HG02884 (cell line): ENCODE results near the gene ZBTB3.
"Not testable (repeated sequence)": the region's sequence is repeated elsewhere in the genome, so short reads cannot be mapped to it uniquely, and the experiment has no call there.

ENCODE experiments used
- ATAC-seq: cut with Tn5 transposase; IDR thresholded peaks from one replicate; pipeline ENCODE4 v1.9.1; 2021; ENCODE audit warnings: mild to moderate bottlenecking, moderate library complexity; ENCODE audit not compliant: unreplicated experiment

The ZBTB3 gene

GRCh38 chr11:62716816-62717215 lies 37.1 kb downstream of the ZBTB3 start:
- no peak for ATAC-seq

DNA sequence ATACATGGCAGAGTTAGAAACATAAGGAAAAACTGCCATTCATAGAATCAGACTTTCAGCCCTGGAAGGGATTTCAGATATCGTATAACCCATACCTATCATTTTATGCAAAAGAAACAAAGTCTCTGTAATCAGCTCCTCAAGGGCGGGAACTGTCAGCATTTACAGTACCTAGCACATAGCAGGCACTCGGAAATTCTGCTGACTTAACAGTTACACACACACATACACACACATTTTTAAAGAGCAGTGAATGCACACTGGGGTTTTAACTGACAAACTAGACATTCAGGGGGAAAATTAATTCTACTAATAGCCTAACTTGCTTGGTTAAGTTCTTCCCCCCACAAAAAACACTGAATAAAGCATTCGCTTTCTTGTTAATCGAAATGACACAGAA lies 37.8 kb downstream of the ZBTB3 start:
- no peak for ATAC-seq

- ATAC-seq, result no peak
Measured at GRCh38 chr11:62715150-62716130, 38.5 kb downstream of the ZBTB3 start.

- ATAC-seq, result no peak
Measured at GRCh38 chr11:62713343-62713742, 40.6 kb downstream of the ZBTB3 start.

DNA sequence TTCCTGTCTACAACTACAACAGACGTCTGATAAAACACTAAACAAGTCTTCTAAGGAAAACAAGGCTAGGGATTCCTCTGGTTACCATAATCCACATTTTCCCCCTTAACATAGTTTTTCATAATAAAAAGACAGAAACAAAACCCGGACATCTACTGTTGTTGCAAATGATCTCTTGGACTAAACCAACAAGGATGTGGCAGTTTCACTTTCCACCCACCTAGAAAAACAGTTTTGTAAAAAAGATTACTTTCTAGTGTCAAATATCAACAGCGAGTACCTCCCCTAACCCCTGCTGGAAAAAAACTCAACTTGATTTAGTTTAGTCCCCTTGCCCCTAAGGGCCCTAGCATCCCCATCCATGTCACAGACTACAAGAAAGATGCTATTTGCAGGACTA lies 41.1 kb downstream of the ZBTB3 start:
- no peak for ATAC-seq

DNA sequence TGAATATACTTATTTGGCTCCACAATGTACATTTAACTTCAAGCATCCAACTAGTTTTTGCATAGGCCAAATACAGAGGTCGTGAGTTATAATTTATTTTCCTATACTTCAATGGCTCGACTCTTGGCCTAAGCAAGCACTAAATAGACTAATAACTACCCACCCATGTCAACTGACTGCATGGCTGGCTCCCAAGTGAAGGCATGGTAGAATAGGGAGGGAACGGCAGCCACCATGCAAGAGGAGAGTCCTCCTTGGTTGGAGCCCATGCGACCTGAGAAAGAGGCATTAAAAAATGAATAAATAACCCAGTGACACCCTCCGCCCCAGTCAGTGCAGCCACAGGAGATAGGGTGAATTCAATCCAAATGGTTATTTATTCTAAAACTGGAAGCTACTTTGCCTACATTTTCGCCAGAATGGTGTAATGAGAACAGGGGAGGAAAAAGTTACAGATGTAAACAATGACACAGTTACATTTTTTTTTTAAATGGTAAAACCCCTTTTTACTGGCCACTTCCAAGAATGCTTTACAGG lies 41.6 kb downstream of the ZBTB3 start:
- no peak for ATAC-seq

DNA sequence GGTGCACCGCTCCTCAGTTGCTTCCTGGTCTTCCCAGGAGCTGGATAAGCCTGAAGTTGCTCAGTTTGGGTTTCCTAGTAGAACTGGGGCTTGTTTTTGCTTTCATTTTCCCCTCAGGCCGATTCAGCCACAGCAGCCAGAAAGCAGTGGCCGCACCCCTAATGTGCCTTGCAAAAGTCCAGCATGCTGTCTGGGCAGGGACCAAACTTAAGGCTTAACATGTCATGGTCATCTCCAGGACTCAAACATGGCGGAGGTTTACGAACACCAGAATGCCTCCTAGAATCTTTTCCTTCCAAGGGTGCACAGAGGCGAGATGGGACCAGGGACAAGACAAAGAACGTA lies 44.0 kb downstream of the ZBTB3 start:
- no peak for ATAC-seq

DNA sequence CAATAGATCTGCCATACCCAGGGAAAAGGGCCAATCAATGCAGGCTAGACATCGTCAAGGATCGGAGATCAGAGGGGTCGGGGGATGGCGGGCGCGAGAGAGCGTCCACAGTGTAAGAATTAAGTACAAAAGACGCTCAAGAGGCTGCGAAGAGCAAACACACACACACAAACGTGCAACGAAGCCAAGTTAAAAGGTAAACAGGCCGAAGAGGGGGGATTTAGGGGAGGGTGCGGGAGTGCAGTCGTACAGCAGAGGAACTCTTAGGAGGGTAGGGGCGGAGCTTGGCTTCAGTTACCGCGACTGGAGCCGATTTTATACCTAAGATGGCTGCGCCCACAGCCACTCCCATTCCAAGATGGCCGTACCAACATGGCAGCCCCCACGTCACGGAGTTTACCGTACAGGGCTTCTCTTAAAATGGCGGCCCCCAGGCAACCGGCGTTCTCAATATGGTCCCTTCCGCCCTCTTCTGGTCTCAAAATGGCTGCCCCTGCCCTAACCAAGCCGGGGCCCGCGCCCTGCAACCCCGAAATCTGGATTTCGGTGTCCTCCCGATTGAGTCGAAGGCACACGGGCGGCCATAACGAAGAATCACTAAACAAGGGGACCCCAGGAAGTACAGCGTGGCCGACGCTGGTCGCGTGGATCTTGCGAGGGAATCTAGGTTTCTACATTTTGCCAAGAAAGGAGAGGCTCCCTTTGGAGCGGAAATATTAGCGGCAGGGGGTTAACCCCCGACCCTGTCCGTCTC lies 44.5 kb downstream of the ZBTB3 start:
- peak; percentile 63 for ATAC-seq

- no peak for ATAC-seq
Measured at GRCh38 chr11:62708793-62709192, 45.2 kb downstream of the ZBTB3 start.

DNA sequence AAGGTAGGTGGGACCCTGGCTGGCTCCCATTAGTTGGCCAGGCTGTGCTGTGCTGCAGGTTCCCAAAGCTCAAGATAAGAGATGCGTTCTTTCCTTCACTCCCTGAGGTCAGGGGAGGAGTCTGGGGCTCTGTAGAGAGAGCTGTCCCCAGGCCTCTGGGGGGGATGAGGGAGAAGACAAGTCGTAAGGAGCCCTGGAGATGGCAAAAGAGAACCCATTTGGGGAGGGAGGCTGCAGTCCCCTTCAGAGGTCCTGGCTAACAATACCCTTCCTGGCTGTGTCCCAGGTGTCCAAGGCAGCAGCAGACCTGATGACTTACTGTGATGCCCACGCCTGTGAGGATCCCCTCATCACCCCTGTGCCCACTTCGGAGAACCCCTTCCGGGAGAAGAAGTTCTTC lies 45.6 kb downstream of the ZBTB3 start:
- no peak for ATAC-seq

DNA sequence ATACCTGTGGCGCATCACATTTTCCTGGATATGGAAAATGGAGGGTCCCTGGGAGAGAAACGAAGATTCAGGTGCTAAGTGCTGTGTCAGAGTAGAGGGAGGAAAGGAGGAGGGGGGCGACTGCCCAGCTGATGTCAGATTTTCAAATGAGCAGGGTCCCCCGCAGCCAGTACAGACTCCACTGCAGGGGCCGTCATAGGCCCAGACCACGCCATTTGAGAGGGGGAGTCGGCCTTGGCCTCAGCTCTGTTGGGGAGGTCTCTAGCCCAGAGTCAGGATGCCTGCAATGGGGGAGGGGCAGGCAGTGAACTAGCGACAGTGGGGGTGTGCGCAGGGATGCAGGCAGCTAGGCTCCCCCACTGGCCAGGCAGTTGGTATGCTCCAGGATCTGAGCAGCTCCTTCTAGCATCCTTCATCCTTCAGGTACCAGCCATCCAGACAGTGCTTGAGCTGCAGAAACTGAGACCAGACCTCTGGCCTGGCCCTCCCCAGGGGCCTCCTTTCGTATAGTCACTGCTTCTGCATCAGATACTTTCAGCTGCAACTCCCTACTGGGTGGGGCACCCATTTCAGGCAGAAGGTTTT lies 46.6 kb downstream of the ZBTB3 start, which contains the start of the genes BSCL2 and GNG3:
BSCL2 (minus strand) TSS at position 148 of the 585 bp plus-strand sequence. CDS start 229 bp downstream, outside the sequence.
GNG3 (plus strand) TSS at position 400 of the 585 bp plus-strand sequence. CDS start 620 bp downstream, outside the sequence.
- ATAC-seq, result no peak

DNA sequence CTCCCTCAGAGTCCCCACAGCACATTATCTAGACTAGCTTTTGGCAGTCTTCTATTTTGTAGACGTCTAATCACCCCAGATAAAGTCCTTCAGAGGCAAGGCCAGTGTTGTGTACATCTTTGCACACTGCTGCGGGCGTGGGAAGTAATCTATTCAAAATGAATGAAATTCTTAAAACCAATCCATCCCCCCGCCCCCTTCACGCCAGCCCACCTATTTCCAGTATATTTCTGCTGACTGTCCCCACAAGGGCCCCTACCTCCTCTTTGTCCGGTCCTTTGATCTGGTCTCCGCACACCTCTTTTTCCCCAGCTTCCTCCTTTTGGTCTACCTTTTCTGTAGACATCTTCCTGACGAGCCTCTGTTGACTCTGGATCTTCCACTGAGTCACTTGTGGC lies 47.1 kb downstream of the ZBTB3 start:
- no peak for ATAC-seq

GRCh38 chr11:62705880-62706849 lies 47.8 kb downstream of the ZBTB3 start:
- ATAC-seq, result peak; percentile 39

GRCh38 chr11:62705413-62705812 lies 48.5 kb downstream of the ZBTB3 start:
- ATAC-seq, result no peak

DNA sequence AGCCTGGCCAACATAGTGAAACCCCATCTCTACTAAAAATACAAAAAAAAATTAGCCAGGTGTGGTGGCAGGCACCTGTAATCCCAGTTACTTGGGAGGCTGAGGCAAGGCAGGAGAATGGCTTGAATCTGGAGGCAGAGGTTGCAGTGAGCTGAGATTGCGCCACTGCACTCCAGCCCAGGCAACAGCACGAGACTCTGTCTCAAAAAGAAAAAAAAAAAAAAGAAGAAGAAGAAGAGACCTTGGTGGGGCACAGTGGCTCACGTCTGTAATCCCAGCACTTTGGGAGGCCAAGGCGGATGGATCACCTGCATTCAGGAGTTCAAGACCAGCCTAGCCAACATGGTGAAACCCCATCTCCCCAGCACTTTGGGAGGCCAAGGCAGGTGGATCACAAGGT lies 50.0 kb downstream of the ZBTB3 start:
- ATAC-seq, result not testable (repeated sequence)

DNA sequence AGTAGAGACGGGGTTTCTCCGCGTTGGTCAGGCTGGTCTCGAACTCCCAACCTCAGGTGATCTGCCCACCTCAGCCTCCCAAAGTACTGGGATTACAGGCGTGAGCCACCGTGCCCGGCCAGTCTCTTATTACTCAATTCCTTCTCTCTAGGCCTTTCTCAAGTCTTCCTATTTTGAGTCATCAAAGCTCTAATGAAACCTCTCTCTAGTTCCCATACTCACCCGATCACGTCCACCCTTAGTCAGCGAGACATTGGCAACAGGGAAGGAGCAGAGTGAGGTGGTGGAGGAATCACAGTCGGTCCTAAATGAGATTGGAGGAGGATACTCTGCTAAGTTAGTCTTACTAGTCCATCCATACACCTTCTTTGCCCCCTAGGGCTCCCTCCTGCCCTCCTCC lies 51.7 kb downstream of the ZBTB3 start:
- ATAC-seq, result no peak
